Fibroblast of lung (primary cell): ENCODE measurements around the gene LCLAT1.

Source experiments
- CTCF ChIP-seq, 2 donors: IDR thresholded peaks in 1 of 2; conservative IDR thresholded peaks in 1 of 2; 1 replicate in 1 of 2; 2 replicates in 1 of 2; pipeline ENCODE4 v1.5.1; 2011 to 2012; ENCODE audit warnings: low read length in 2 of 2, control low read depth in 1 of 2, inconsistent platforms in 1 of 2, low read depth in 1 of 2, mild to moderate bottlenecking in 1 of 2
- EZH2 ChIP-seq: IDR thresholded peaks from 2 replicates; pipeline ENCODE4 v1.5.1; 2012; ENCODE audit warnings: low read length, control low read depth, mild to moderate bottlenecking; ENCODE audit errors: missing control alignments

- no peak for TF ChIP-seq CTCF (conservative IDR thresholded peaks at IDR 0.05 in 1 of 2, IDR thresholded peaks at IDR 0.05 in 1 of 2; ENCODE audit: low read depth in 1 of 2, low read length in 2 of 2)
- TF ChIP-seq EZH2, result no peak
Observed at GRCh38 chr2:30486655-30487054, 39.6 kb downstream of the LCLAT1 start.
